Suprapubic skin (tissue), 4 donors: ENCODE results near the gene MCL1. TPM values are rescaled to one million over a fixed set of nuclear protein-coding genes. Genes with fewer than 3 reads are reported as not detected.
"Not testable (repeated sequence)": the region's sequence is repeated elsewhere in the genome, so short reads cannot be mapped to it uniquely, and the experiment has no call there.

Source experiments
- DNase-seq, 2 donors: peaks; one replicate each; pipeline ENCODE4 v3.0.0-alpha.2; 2019; ENCODE audit warnings: low spot score in 2 of 2
- H3K27ac ChIP-seq: fragments of 200-600 bp; sonication (generic); one replicate; pipeline ENCODE4 v1.5.1; 2019
- H3K27me3 ChIP-seq: fragments of 200-600 bp; sonication (generic); one replicate; pipeline ENCODE4 v1.5.1; 2019
- H3K36me3 ChIP-seq: fragments of 200-600 bp; sonication (generic); one replicate; pipeline ENCODE4 v1.5.1; 2019
- H3K4me1 ChIP-seq: fragments of 200-600 bp; sonication (generic); one replicate; pipeline ENCODE4 v1.5.1; 2019
- H3K4me3 ChIP-seq: fragments of 200-600 bp; sonication (generic); one replicate; pipeline ENCODE4 v1.5.1; 2019; ENCODE audit warnings: mild to moderate bottlenecking
- H3K9me3 ChIP-seq: fragments of 200-600 bp; sonication (generic); one replicate; pipeline ENCODE4 v1.5.1; 2019
- CTCF ChIP-seq, 2 donors: fragments of 200-600 bp in 1 of 2; fragments of 450-650 bp in 1 of 2; sonication (generic) in 1 of 2; IDR thresholded peaks; one replicate each; pipeline ENCODE4 v1.5.1; 2016 to 2019; ENCODE audit warnings: antibody characterized with exemption in 2 of 2, mild to moderate bottlenecking in 1 of 2, moderate library complexity in 1 of 2
- EP300 ChIP-seq: sonication (generic); formaldehyde crosslinking; IDR thresholded peaks from one replicate; pipeline ENCODE4 v1.6.1; 2017; ENCODE audit warnings: antibody characterized with exemption
- POLR2A ChIP-seq, 2 donors: fragments of 450-650 bp; IDR thresholded peaks; one replicate each; pipeline ENCODE4 v1.6.1; 2017; ENCODE audit warnings: antibody characterized with exemption in 2 of 2, mild to moderate bottlenecking in 2 of 2, moderate library complexity in 2 of 2
- POLR2AphosphoS5 ChIP-seq, 3 donors: sonication (generic); formaldehyde crosslinking; IDR thresholded peaks; one replicate each; pipeline ENCODE4 v1.6.1; 2017; ENCODE audit warnings: antibody characterized with exemption in 3 of 3
- WGBS: methylation state at CpG from one replicate; pipeline ENCODE4 v1.1.5; 2018; 5-methylcytosine and 5-hydroxymethylcytosine counted together
- total RNA-seq, 4 donors: library from RNA; depleted of rRNA; stranded (reverse); fragments of >200 nt; gene quantifications; one replicate each; pipeline ENCODE4 v1.1.0, GENCODE V29; 2016

MCL1 gene
- total RNA-seq, 4 donors from 2014 or later, result 211 to 307 (median 270) TPM

DNA sequence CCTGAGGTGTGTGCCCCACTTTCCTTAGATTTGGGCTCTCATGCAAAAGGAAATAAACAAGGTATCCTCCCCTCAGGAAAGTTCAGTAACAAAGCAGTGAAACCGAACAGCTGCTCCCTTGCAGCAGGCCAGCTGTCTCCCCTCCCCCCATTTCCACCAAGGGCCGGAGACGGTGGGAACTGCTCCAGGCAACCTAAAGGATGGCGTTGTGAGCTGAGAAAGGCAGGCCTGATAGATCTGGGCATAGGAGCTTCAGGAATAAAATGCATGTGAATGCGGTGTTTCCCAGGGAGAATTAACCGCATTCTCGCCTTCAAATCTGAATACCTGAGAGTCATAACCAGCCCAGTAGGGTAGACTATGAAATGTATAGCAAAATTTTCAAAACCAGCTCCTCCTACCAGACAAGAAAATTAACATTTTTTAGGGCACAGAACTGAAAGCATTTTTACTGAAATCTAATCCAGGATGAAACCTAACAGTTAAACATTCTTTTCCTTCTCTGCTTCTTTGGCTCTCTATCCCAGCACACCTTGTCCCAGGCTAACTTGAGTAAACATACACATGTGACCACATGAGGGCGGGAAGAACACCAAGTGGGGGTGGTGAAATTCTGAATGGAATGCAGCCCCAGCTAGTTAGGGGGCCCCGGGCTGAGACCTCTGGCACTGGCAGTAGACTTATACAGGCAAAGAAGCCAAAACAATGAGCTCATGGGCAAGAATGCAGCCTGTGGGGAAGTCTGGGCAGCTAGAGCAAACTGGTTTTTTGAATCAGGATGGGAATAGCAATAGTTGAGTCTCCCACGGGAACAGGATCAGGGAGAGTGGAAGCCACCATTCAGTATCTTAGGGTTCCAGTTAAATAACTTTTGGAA is 11.5 kb downstream of the MCL1 start:
- H3K4me1 ChIP-seq, result peaks cover 99% of the 10 kb centered on the region
- peaks cover 11% of the 10 kb centered on the region for H3K36me3 ChIP-seq
- DNase-seq, result peak; percentile 93 to 94
- H3K9me3 ChIP-seq, result no peaks in the 10 kb centered on the region
- peak overlapping the region; percentile 41 for H3K4me3 ChIP-seq
- peak overlapping the region; percentile 100 for H3K27ac ChIP-seq
- H3K27me3 ChIP-seq, result no peaks in the 10 kb centered on the region
- no peak for TF ChIP-seq POLR2A (IDR thresholded peaks at IDR 0.05)
- peak; percentile 92 for TF ChIP-seq EP300
- peak; percentile 56 to 96 (median 90) for TF ChIP-seq POLR2AphosphoS5 (IDR thresholded peaks at IDR 0.05)
- 0% methylated on average over 10 of the region's 10 CpGs for WGBS

DNA sequence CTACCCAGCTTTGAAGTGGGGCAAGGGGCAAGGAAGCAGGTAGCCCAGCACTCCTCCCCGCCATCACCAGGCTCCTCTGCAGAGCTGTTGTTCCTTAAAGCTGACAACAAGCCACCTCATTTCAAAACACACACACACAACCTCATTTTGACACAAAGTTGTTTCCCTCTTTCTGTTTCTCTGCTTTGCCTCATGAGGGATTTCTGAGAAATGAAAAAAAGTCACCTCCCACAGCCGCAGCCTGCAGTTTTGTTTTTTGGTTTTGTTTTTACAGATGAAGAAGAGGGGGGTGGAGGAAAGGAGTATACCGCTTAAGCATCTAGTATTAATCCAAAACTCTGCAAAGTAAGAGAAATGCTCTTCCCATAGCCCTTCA is 12.1 kb downstream of the MCL1 start:
- WGBS, result 9% methylated on average over 3 of the region's 3 CpGs

GRCh38 chr1:150566589-150567340 is 12.6 kb downstream of the MCL1 start:
- Histone ChIP-seq H3K4me1 (peaks cover 96% of the 10 kb centered on the region), H3K27ac (peak overlapping the region; percentile 100), H3K27me3 (no peaks in the 10 kb centered on the region), H3K36me3 (peaks cover under 1% of the 10 kb centered on the region), H3K4me3 (peak overlapping the region; percentile 41), H3K9me3 (no peaks in the 10 kb centered on the region)
- WGBS, result 81% methylated on average over 12 of the region's 12 CpGs
- DNase-seq, result peak in 1 of 2 donors; percentile 49
- TF ChIP-seq CTCF (IDR thresholded peaks at IDR 0.05), result no peak

More for the DNA sequence above, 12.1 kb downstream of the MCL1 start:
- peaks cover 99% of the 10 kb centered on the region for H3K4me1 ChIP-seq
- peak overlapping the region; percentile 100 for H3K27ac ChIP-seq
- peak overlapping the region; percentile 41 for H3K4me3 ChIP-seq
- TF ChIP-seq POLR2AphosphoS5 (IDR thresholded peaks at IDR 0.05) (no peak), EP300 (no peak), POLR2A (IDR thresholded peaks at IDR 0.05) (no peak), CTCF (IDR thresholded peaks at IDR 0.05) (no peak)
- H3K36me3 ChIP-seq, result peaks cover 5% of the 10 kb centered on the region
- no peaks in the 10 kb centered on the region for H3K27me3 ChIP-seq
- peak in 1 of 2 donors; percentile 44 for DNase-seq
- H3K9me3 ChIP-seq, result no peaks in the 10 kb centered on the region

DNA sequence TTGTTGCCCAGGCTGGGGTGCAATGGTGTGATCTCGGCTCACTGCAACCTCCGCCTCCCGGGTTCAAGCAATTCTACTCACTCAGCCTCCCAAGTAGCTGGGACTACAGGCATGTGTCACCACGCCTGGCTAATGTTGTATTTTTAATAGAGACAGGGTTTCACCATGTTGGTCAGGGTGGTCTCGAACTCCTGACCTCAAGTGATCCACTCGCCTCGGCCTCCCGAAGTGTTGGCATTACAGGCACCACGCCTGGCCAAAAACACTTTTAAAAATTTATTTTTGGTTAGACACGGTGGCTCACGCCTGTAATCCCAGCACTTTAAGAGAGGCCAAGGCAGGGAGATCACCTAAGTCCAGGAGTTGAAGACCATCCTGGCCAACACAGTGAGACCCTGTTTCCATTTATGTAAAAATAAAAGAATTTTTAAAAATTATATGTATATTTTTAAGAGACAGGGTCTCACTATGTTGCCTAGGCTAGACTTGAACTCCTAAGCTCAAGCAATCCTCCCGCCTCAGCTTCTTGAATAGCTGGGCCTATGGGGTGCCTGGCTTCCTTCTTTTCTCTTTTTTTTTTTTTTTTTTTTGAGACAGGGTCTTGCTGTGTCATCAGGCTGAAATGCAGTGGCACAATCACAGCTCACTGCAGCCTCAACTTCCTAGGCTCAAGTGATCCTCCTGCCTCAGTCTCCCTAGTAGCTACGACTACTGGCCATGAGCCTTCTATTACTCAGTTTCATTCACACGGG is 14.0 kb downstream of the MCL1 start:
- Histone ChIP-seq H3K27ac (peak overlapping the region; percentile 100), H3K4me1 (peaks cover 87% of the 10 kb centered on the region)
- H3K36me3 ChIP-seq, H3K9me3 ChIP-seq, H3K27me3 ChIP-seq, H3K4me3 ChIP-seq: not testable (repeated sequence)
- WGBS, result 74% methylated on average over 14 of the region's 14 CpGs
- DNase-seq, result peak in 1 of 2 donors; percentile 33

DNA sequence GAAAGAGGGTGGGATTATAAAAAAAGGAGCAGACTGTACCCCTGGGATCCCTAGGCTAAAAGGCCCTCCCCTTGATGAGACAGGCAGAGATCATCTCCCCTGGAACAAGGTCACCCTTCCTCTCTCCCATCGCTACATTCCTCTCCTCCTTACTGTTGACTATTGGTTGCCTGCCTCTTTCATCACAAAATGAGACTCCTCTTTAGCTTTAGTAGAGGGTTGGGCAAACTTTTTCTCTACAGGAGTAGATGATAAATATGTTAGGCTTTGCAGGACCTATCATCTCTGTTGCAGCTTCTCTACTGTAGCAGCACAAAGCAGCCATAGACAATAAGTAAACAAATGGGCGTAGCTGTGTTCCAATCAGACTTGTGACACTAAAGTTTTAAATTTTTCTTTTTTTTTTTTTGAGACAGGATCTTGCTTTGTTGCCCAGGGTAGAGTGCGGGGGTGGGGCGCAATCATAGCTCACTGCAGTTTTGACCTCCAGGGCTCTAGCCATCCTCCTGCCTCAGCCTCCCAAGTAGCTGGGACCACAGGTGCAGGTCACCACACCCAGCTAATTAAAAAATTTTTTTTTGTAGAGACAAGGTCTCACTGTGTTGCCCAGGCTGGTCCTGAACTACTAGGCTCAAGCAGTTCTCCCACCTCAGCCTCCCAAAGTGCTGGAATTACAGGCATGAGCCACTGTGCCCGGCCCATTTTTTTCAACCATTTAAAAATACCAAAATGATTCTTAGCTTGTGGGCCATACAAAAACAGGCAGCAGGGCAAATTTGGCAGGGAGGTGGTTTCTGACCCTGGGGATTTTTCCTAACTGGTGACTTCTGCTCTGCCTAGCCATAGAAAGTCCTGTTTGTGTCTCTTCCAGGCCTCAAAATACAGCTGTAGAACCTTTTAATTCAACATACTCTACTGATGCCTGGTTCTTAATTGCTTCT is 15.1 kb downstream of the MCL1 start:
- no peaks in the 10 kb centered on the region for H3K9me3 ChIP-seq
- no peaks in the 10 kb centered on the region for H3K27me3 ChIP-seq
- no peak for TF ChIP-seq EP300
- TF ChIP-seq CTCF (IDR thresholded peaks at IDR 0.05), result no peak
- WGBS, result 48% methylated on average over 5 of the region's 5 CpGs
- H3K4me1 ChIP-seq, result peaks cover 87% of the 10 kb centered on the region
- H3K36me3 ChIP-seq, result no peaks in the 10 kb centered on the region
- H3K4me3 ChIP-seq, result peak overlapping the region; percentile 6
- peak in 1 of 2 donors; percentile 71 for DNase-seq
- peak overlapping the region; percentile 100 for H3K27ac ChIP-seq
